Stimulated activated naive CD8-positive, alpha-beta T cell treated with anti-CD3 and anti-CD28 coated beads, Interleukin-15, amount 100 ng/mL, for 72 hours (primary cell): ENCODE results near the gene CTDSPL.

Experiments used
- ATAC-seq: fragments of 150-1000 bp; cut with Tn5 transposase; 2 replicates; pipeline ENCODE4 v1.10.0; 2021; ENCODE audit warnings: mild to moderate bottlenecking, moderate library complexity
- DNase-seq, 2 donors: peaks; one replicate each; pipeline ENCODE4 v3.0.0; 2021 to 2022
- H3K27ac Mint-ChIP-seq, 2 donors: one replicate each; pipeline ENCODE4 v1.8.0; 2022; ENCODE audit warnings: mild to moderate bottlenecking in 2 of 2, mixed read lengths in 2 of 2, moderate library complexity in 2 of 2
- H3K27me3 Mint-ChIP-seq: one replicate; pipeline ENCODE4 v1.8.0; 2022; ENCODE audit warnings: mixed read lengths
- H3K4me1 Mint-ChIP-seq: one replicate; pipeline ENCODE4 v1.8.0; 2022; ENCODE audit warnings: mild to moderate bottlenecking, mixed read lengths
- H3K4me3 Mint-ChIP-seq, 2 donors: one replicate each; pipeline ENCODE4 v1.8.0; 2022; ENCODE audit warnings: mild to moderate bottlenecking in 2 of 2, mixed read lengths in 2 of 2, moderate library complexity in 1 of 2
- H3K9me3 Mint-ChIP-seq, 2 donors: one replicate each; pipeline ENCODE4 v1.8.0; 2022; ENCODE audit warnings: mixed read lengths in 2 of 2

Gene CTDSPL

DNA sequence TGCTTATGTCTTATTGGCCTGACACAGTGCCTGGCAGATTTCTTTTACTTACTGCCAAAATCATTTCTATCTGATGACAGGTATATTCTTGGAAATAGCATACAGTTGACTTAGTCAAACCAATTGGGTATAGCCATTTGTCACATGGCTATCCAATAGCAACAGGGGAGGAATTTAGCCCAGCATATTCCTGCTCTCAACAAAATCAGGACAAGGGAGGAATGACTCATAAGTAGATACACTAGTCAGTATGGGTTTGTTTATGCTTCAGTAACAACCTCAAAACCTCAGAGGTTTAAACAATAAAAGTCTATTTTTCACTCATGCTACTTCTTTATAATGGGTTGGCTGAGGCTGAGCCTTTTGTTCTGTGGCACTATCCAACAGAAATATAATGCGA is 90.9 kb downstream of the CTDSPL start:
- no peak for ATAC-seq
- Mint-ChIP-seq H3K27ac (no peak overlapping the region), H3K4me3 (no peak overlapping the region), H3K27me3 (no peaks in the 10 kb centered on the region), H3K4me1 (peaks cover 20% of the 10 kb centered on the region), H3K9me3 (no peaks in the 10 kb centered on the region)
- DNase-seq, result no peak

DNA sequence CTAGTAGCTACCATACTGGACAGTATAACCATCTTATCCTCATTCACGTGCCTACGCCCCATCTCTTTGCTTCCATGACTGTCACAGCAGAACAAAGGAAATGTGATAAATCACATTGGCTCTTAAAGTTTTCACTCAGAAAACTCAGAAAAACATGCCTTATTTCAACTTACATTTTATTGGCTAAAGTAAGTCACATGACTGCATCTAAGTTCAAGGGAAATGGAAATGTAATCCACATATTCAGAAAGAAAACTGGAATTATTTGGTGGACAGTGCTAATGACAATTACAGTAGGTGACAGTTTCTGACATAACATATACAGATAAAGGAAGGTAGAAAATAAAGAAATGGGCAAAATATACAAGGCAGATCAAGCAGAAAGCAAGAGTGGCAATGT is 91.5 kb downstream of the CTDSPL start:
- Mint-ChIP-seq H3K4me1 (peaks cover 24% of the 10 kb centered on the region), H3K27ac (peak overlapping the region in 1 of 2 donors; percentile 14), H3K4me3 (no peak overlapping the region), H3K9me3 (no peaks in the 10 kb centered on the region), H3K27me3 (no peaks in the 10 kb centered on the region)
- DNase-seq, result no peak
- ATAC-seq, result no peak

DNA sequence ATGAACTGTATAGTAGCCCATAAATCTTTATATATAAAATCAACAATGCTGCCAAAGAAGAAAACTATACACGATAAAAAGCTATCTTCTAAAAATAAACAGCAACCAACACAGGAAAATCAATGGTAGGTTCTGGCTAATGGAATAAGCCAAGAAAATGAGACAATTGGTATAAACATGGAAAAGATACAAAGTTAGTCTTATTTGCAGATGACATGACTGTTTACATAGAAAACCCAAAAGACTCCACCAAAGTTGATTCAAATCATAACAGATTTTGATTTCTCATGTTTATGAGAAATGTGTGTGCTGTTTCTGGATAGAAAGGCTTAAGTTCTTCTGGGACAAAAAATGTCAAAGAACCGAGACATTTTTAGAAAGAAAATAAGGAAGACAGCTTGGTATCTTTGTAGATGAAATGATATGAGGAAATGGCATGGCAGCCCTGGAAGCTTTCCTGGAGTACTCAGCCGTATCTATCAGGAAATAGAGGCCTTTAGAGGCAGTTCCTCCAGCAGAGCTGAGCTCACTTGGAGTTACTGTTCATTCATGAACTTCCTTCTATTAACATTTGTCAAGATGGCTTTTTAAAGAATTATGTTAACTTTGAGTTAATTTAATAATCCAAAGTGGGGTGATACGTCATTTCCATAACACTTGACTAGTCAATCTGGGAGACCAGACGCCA is 92.2 kb downstream of the CTDSPL start:
- DNase-seq (no peak), ATAC-seq (no peak)
- H3K4me1 Mint-ChIP-seq, result peaks cover 24% of the 10 kb centered on the region
- H3K27me3 Mint-ChIP-seq, result no peaks in the 10 kb centered on the region
- H3K9me3 Mint-ChIP-seq, result no peaks in the 10 kb centered on the region
- H3K4me3 Mint-ChIP-seq, result no peak overlapping the region
- H3K27ac Mint-ChIP-seq, result no peak overlapping the region

DNA sequence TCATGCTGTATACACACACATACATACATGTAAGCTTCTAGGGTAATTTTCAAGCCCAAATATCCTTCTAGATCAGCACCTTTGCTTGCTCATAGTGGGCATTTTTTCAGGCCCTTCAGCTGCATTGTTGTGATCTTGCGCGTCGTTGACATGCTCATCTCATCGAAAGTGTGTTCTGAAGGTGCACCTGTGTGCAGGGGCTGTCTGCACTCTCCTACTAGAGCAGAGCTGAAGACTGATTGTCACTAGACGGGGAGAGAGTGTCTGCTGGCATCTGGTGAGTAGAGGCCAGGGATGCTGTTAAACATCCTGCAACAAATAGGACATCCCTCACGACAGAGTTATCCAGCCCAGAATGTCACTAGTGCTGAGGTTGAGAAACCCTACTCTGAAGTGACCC is 93.2 kb downstream of the CTDSPL start:
- no peak overlapping the region for H3K4me3 Mint-ChIP-seq
- no peak overlapping the region for H3K27ac Mint-ChIP-seq
- peaks cover 24% of the 10 kb centered on the region for H3K4me1 Mint-ChIP-seq
- no peaks in the 10 kb centered on the region for H3K27me3 Mint-ChIP-seq
- no peak for ATAC-seq
- H3K9me3 Mint-ChIP-seq, result no peaks in the 10 kb centered on the region
- no peak for DNase-seq

DNA sequence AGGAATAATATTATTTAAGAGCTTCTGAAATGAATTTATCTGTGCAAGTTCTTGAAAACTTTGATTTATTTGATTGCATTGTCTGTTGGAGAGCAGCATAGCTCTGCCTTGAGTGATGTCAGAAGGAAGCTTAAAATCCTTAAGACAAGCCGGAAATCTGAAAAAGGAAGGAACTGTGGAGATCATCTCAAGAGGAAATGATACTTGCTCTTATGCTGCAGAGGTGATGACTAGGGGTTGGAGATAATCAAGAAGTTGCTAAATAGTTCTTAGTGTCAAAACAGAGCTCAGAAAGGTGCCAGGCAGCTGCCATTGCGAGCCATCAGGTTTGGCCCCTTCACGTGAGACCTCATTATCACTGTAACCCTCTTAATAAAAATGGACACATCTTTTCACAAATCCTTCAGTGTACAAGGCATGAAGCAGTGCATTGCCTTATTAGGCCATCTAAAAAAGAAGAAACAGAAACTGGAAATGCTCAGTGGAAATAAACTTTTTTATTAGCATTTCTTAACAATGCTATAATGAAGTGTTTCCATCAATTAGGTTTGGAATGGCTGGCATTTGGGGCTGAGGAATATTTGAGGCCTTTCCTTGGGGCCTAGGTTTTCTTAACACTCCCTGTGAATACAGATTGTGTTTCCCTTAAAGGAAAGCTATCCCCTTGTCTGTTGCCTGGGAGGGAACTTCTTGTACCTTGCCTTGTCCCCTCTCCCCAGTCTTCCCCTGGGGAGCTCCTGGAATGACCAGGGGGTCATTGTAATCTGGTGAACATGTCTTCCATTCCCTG is 94.4 kb downstream of the CTDSPL start:
- no peak for DNase-seq
- ATAC-seq, result no peak
- Mint-ChIP-seq H3K27ac (peak overlapping the region; percentile 48 to 75), H3K9me3 (no peaks in the 10 kb centered on the region), H3K4me3 (peak overlapping the region in 1 of 2 donors; percentile 50), H3K4me1 (peaks cover 24% of the 10 kb centered on the region), H3K27me3 (no peaks in the 10 kb centered on the region)

DNA sequence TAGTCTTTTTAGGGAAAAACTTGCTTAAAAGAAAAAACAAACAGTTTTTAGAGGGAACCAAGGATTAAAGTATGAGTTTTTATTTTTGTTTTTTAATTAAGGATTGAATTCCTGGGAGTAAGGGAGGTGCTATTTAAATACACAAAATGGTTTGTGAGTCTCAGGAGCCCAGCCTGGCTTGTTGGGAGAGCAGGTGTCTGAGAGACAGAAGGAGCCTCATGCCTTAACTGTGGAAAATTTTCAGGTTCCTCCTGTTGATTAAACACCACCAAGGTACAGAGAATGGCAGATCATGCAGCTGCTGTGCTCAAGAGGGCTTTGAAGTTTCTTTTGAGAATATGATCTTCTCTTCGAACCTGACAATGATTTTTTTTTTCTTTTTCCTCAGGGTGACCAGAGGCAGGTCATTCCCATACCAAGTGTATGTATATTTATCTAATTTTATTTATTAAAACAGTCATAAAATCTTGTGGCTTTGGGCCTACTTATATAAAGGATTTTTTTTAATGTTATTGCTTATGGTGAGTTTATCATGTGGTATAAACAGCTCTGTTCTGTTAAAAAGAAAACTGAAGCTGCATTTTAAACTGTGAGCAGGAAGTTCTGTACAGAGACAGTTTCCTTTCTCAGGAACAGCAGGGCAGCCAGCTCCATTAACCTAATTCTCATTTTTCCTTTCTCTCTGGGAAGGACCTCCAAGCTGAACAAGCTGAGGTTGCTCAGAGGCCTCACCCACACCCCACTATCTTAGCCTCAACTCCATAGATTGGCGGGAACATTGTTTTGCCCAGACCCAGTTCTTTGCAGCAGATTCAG is 95.3 kb downstream of the CTDSPL start:
- Mint-ChIP-seq H3K27me3 (no peaks in the 10 kb centered on the region), H3K4me1 (peaks cover 24% of the 10 kb centered on the region), H3K9me3 (no peaks in the 10 kb centered on the region), H3K4me3 (peak overlapping the region in 1 of 2 donors; percentile 50), H3K27ac (peak overlapping the region; percentile 84 to 93)
- no peak for ATAC-seq
- DNase-seq, result no peak

DNA sequence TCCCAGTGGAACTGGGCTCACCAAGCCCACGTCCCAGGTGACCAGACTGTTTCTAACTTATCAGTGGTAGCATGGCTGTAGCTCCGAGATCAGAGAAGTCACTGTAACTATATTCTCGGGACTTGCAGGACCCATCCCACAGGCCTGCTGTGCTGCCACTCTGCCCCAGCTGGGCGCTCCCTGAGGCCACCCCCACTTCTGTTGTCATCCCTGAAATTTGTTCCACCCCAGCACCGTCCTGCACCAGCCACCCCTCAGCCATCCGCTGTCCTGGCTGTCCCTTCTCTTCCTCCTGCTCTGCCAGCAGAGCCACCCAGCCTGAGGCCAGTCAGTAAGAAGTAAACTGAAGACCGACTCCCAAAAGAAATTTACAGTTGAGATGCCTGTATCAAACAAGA is 95.9 kb downstream of the CTDSPL start:
- Mint-ChIP-seq H3K4me1 (peaks cover 24% of the 10 kb centered on the region), H3K9me3 (no peaks in the 10 kb centered on the region), H3K4me3 (peak overlapping the region in 1 of 2 donors; percentile 58), H3K27me3 (no peaks in the 10 kb centered on the region), H3K27ac (peak overlapping the region; percentile 84 to 93)
- ATAC-seq (no peak), DNase-seq (no peak)

DNA sequence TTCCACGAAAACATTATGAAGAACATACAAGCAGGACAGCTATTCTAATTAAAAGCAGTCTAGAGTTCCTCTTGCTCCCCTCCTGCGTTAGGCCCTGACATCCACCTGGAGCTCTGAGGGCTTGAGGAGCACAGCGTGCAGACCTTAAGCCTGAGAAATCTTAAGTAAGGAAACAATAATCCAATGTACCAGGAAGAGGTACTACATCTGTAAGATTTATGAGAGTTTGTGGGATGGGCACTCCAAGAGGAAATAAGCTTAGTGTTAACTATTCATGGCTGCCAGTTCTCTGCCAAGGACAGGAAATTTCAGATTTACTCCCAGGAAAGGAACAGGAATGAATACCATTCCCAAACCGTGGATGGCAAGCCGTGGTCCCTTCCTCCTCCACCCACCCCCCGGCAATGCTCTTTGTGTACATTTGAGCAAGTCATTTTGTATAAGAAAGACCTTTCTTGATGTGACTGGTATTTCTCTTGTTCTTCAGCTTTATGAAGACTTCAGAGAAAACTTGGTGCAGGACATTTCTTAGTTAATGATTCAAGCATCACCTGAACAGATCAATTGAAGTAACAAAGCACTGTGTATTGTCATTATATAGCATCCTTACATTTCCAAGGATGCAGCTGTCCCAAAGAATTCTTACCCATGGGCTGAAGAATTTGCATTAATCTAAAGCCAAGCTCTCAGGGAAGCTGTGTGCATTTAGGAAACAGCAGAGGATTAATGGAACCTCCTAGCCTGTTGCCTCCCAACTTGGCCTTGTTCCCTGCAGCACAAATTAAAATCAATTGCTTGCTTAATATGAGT is 100.1 kb downstream of the CTDSPL start:
- H3K4me3 Mint-ChIP-seq, result no peak overlapping the region
- H3K4me1 Mint-ChIP-seq, result peaks cover 11% of the 10 kb centered on the region
- ATAC-seq (no peak), DNase-seq (no peak)
- H3K9me3 Mint-ChIP-seq, result no peaks in the 10 kb centered on the region
- no peaks in the 10 kb centered on the region for H3K27me3 Mint-ChIP-seq
- H3K27ac Mint-ChIP-seq, result no peak overlapping the region

DNA sequence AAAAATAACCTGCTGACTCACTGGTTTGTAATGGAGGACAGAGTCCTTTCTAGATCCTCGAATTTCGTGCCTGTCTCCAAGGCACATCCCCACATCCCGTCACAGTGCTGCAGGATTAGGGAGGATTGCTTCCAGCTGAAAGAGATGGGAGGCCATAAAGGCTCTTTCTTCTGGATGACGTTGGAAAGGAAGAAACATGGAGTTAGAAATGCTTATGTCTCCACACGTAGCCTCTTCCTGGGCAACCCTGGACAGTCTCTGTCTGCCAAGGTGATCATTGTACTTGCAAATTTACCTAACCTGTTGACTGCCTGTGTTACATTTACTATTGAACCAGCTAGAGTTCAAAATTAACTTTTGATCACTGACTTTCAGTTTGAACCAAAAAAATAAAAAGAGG is 101.3 kb downstream of the CTDSPL start:
- H3K9me3 Mint-ChIP-seq, result no peaks in the 10 kb centered on the region
- H3K4me1 Mint-ChIP-seq, result no peaks in the 10 kb centered on the region
- H3K27me3 Mint-ChIP-seq, result no peaks in the 10 kb centered on the region
- H3K27ac Mint-ChIP-seq, result no peak overlapping the region
- ATAC-seq, result no peak
- no peak for DNase-seq
- no peak overlapping the region for H3K4me3 Mint-ChIP-seq

DNA sequence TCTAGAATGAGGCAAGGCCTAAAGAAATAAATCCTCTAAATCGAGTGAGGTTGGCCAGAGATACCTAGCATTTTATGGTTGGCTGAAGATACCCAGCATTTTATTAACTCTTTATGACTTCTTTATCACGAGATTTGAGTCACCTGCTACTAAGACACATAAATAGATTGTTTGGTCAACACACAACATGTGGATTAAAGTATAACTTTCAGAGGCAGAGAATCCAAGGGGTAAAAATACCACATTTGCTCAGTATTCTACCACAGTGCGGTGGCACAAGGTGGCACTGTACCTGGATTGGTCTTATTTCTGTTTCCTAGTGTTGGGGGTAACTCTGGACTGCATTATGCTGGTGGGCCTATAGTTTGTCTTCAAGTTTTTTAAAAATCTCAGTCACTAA is 102.0 kb downstream of the CTDSPL start:
- H3K27me3 Mint-ChIP-seq, result peaks cover 5% of the 10 kb centered on the region
- no peaks in the 10 kb centered on the region for H3K4me1 Mint-ChIP-seq
- DNase-seq, result no peak
- ATAC-seq, result no peak
- H3K4me3 Mint-ChIP-seq, result no peak overlapping the region
- no peak overlapping the region for H3K27ac Mint-ChIP-seq
- no peaks in the 10 kb centered on the region for H3K9me3 Mint-ChIP-seq

DNA sequence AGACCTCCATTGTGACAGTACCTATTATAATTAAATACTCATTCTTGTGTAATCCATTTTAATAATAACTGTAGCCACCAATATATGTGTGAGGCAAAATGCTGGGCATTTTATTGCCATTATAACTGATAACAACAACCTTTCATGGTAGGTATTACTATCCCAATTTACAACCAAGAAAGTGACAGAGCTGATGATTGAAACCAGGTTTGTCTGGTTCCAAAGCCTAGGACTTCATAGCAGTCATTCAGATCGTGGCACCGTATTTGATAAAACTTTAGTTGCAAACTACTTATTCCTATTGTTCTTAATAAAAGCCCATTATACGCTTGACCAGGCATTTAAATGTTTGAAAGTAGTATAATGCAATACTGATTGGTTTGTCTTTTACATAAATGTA is 102.5 kb downstream of the CTDSPL start:
- H3K4me3 Mint-ChIP-seq, result no peak overlapping the region
- DNase-seq (no peak), ATAC-seq (no peak)
- peaks cover 5% of the 10 kb centered on the region for H3K27me3 Mint-ChIP-seq
- no peak overlapping the region for H3K27ac Mint-ChIP-seq
- no peaks in the 10 kb centered on the region for H3K4me1 Mint-ChIP-seq
- H3K9me3 Mint-ChIP-seq, result no peaks in the 10 kb centered on the region

DNA sequence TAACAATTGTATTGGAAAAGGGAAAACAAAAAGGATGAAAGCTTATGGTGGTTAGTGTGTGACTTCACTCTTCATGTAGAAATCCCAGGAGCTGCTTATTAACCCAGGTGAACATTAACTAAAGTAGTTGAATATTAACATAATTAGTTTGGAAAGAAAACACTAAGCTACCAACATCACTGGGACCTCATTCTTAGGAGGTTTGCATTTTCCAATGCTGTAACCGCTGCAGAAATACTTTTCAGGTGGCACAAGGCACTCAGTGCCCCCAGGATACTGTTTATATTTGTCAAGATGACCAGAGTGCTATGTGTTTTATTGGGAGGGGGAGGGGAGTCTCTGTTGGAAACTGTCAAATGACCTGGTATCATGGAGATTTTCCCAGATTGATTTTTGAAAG is 103.0 kb downstream of the CTDSPL start:
- H3K9me3 Mint-ChIP-seq, result no peaks in the 10 kb centered on the region

DNA sequence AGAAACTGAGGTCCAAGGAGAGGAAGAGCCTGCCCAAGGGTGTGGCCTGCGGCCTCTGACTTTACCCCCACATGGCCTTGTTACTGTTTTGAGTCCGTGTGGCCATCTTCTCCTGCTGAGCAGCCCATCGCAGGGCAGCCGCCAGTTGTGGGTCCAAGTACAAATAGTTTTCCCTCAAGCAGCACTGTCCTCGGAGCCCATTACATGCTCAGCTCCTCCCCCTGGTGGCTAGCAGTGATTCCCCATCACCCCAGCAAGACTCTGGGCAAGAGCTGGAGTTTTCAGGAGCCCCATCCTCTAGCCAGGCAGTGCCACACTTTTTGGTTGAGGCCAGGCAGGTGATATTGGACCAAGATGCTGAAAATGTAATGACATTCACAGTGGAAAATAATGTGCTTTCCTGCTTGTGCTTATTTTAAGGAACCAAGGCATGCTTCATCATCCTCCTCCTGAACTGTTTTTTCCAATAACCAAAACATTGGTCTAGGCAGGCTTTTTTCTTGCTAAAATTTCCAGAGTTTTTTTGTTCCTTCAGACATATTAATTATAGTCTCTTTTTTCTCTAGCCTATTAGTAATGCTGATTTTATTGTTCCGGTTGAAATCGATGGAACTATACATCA is 105.7 kb downstream of the CTDSPL start:
- no peak overlapping the region for H3K27ac Mint-ChIP-seq
- ATAC-seq (peak; percentile 90), DNase-seq (peak; percentile 59 to 67)
- peaks cover 5% of the 10 kb centered on the region for H3K27me3 Mint-ChIP-seq
- H3K4me3 Mint-ChIP-seq, result no peak overlapping the region
- no peaks in the 10 kb centered on the region for H3K4me1 Mint-ChIP-seq
- no peaks in the 10 kb centered on the region for H3K9me3 Mint-ChIP-seq

More for the DNA sequence above, 103.0 kb downstream of the CTDSPL start:
- no peak for ATAC-seq
- Mint-ChIP-seq H3K4me3 (no peak overlapping the region), H3K27ac (no peak overlapping the region), H3K4me1 (no peaks in the 10 kb centered on the region), H3K27me3 (peaks cover 5% of the 10 kb centered on the region)
- no peak for DNase-seq

DNA sequence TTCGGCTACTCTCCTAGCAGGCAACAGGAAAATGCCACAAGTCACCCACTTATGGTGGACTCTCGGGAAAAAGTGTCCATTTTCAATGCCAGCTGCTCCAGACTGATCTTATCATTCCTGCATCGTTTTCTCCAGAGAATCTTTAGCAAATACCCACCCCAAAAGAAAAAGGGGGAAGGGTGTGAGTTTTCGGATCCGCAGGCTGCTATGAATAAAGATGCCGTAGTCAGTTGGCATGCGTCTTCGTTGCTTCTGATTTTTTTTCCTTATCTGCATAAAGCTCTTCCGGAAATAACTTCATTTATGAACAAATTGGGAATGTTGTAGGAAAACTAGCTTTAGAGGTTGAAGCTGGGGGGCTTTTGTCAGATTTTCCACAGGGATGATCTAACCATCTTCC is 106.5 kb downstream of the CTDSPL start:
- Mint-ChIP-seq H3K27me3 (peaks cover 5% of the 10 kb centered on the region), H3K27ac (no peak overlapping the region), H3K4me3 (no peak overlapping the region), H3K9me3 (no peaks in the 10 kb centered on the region), H3K4me1 (no peaks in the 10 kb centered on the region)
- no peak for ATAC-seq
- DNase-seq, result no peak
